IPS-18a (cell line): ENCODE results near the gene TSPAN16.

Experiments
- H3K27ac ChIP-seq: one replicate; pipeline ENCODE4 v1.5.1; 2013; ENCODE audit warnings: low read length
- H3K27me3 ChIP-seq: one replicate; pipeline ENCODE4 v1.6.1; 2013; ENCODE audit warnings: mild to moderate bottlenecking, low read length; ENCODE audit not compliant: control insufficient read depth, insufficient read depth
- H3K36me3 ChIP-seq: one replicate; pipeline ENCODE4 v1.6.1; 2013; ENCODE audit warnings: low read depth, low read length; ENCODE audit not compliant: control insufficient read depth
- H3K4me1 ChIP-seq: one replicate; pipeline ENCODE4 v1.6.1; 2013; ENCODE audit warnings: low read depth, low read length; ENCODE audit not compliant: control insufficient read depth
- H3K4me3 ChIP-seq: one replicate; pipeline ENCODE4 v1.5.1; 2013; ENCODE audit warnings: low read length
- H3K9ac ChIP-seq: one replicate; pipeline ENCODE4 v1.6.1; 2013; ENCODE audit warnings: mild to moderate bottlenecking, low read length, moderate library complexity
- H3K9me3 ChIP-seq: one replicate; pipeline ENCODE4 v1.6.1; 2013; ENCODE audit warnings: low read depth, low read length; ENCODE audit not compliant: control insufficient read depth

TSPAN16 gene

DNA sequence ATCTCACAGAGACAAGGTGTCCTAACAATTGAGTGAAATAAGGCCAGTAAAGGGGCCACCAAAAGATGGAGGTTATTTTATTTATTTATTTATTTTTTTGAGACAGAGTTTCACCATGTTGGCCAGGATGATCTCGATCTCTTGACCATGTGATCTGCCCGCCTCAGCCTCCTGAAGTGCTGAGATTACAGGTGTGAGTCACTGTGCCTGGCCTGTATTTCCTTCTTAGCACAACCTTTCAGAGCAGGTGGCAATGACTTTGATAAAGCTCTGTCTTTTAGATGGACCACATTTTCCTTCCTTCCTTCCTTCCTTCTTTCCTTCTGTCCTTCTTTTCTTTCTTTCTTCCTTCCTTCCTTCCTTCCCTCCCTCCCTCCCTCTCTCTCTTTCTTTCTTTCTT lies 22.7 kb upstream of the TSPAN16 start:
- Histone ChIP-seq H3K4me3 (no peak overlapping the region), H3K4me1 (peaks cover 5% of the 10 kb centered on the region), H3K27me3 (no peaks in the 10 kb centered on the region)

GRCh38 chr19:11273989-11274388 lies 22.0 kb upstream of the TSPAN16 start:
- Histone ChIP-seq H3K27me3 (no peaks in the 10 kb centered on the region), H3K4me3 (no peak overlapping the region), H3K36me3 (no peaks in the 10 kb centered on the region), H3K27ac (no peak overlapping the region), H3K9ac (no peak overlapping the region), H3K4me1 (peaks cover 5% of the 10 kb centered on the region), H3K9me3 (no peaks in the 10 kb centered on the region)

More for the DNA sequence above, 22.7 kb upstream of the TSPAN16 start:
- Histone ChIP-seq H3K27ac (no peak overlapping the region), H3K9me3 (no peaks in the 10 kb centered on the region), H3K36me3 (no peaks in the 10 kb centered on the region), H3K9ac (no peak overlapping the region)

DNA sequence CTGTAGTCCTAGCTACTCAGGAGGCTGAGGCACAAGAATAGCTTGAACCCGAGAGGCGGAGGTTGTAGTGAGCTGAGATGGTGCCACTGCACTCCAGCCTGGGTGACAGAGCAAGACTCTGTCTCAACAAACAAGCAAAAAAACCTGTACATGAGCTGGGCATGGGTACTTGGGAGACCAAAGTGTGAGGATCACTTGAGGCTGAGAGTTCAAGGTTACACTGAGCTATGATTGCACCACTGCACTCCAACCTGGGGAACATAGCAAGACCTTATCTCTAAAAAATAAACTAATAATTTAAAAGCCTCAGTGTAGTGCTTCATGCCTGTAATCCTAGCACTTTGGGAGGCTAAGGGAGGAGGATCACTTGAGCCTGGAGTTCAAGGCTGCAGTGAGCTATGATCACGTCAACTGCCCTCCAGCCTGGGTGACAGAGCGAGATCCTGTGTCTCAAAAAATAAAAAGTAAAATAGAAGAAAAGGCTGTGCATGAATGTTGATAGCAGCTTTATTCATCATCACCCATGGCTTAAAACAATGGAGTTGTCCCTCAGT lies 21.4 kb upstream of the TSPAN16 start:
- no peak overlapping the region for H3K27ac ChIP-seq
- no peaks in the 10 kb centered on the region for H3K36me3 ChIP-seq
- H3K9ac ChIP-seq = no peak overlapping the region
- H3K27me3 ChIP-seq = no peaks in the 10 kb centered on the region
- H3K9me3 ChIP-seq = no peaks in the 10 kb centered on the region
- no peak overlapping the region for H3K4me3 ChIP-seq
- peaks cover 5% of the 10 kb centered on the region for H3K4me1 ChIP-seq

- H3K27ac ChIP-seq = no peak overlapping the region
- H3K36me3 ChIP-seq = no peaks in the 10 kb centered on the region
- H3K4me1 ChIP-seq = peaks cover 5% of the 10 kb centered on the region
- no peak overlapping the region for H3K4me3 ChIP-seq
- H3K9ac ChIP-seq = no peak overlapping the region
- no peaks in the 10 kb centered on the region for H3K9me3 ChIP-seq
- H3K27me3 ChIP-seq = no peaks in the 10 kb centered on the region
Observed at GRCh38 chr19:11278670-11279069, 17.3 kb upstream of the TSPAN16 start.

- no peak overlapping the region for H3K27ac ChIP-seq
- no peaks in the 10 kb centered on the region for H3K36me3 ChIP-seq
- no peak overlapping the region for H3K9ac ChIP-seq
- H3K4me1 ChIP-seq = peaks cover 5% of the 10 kb centered on the region
- H3K9me3 ChIP-seq = no peaks in the 10 kb centered on the region
- no peaks in the 10 kb centered on the region for H3K27me3 ChIP-seq
- no peak overlapping the region for H3K4me3 ChIP-seq
Observed at GRCh38 chr19:11279505-11280236, 16.3 kb upstream of the TSPAN16 start.

- H3K9me3 ChIP-seq = no peaks in the 10 kb centered on the region
- H3K9ac ChIP-seq = no peak overlapping the region
- no peaks in the 10 kb centered on the region for H3K36me3 ChIP-seq
- H3K4me1 ChIP-seq = no peaks in the 10 kb centered on the region
- H3K27ac ChIP-seq = no peak overlapping the region
- H3K27me3 ChIP-seq = no peaks in the 10 kb centered on the region
- no peak overlapping the region for H3K4me3 ChIP-seq
Observed at GRCh38 chr19:11281356-11282049, 14.5 kb upstream of the TSPAN16 start.

GRCh38 chr19:11284515-11284914 lies 11.4 kb upstream of the TSPAN16 start:
- Histone ChIP-seq H3K9ac (no peak overlapping the region), H3K4me3 (no peak overlapping the region), H3K9me3 (no peaks in the 10 kb centered on the region), H3K27me3 (no peaks in the 10 kb centered on the region), H3K36me3 (no peaks in the 10 kb centered on the region), H3K4me1 (no peaks in the 10 kb centered on the region), H3K27ac (no peak overlapping the region)

DNA sequence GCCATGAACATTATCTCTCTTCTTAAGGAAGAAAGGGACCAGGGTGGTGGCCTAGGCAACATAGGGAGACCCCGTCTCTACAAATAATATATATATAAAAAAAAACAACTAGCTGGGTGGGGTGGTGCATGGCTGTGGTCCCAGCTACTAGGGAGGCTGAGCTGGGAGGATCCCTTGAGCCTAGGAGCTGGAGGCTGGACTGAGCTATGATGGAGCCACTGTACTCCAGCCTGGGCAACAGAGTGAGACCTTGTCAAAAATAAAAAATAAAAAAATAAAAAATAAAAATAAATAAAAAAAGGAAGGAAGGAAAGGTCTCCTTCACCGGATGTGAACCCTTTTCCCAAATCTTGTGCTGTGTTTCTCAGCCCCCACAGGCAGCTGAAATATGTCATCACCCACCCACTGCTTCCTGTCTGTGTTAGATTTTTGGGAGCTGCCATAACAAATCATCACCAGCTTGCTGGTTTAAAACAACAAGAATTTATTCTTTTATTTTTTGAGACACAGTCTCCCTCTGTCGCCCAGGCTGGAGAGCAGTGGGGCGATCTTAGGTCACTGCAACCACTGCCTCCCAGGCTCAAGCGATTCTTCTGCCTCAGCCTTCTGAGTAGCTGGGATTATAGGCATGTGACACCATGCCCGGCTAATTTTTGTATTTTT lies 9.5 kb upstream of the TSPAN16 start:
- H3K36me3 ChIP-seq = no peaks in the 10 kb centered on the region
- no peak overlapping the region for H3K9ac ChIP-seq
- H3K4me3 ChIP-seq = no peak overlapping the region
- no peaks in the 10 kb centered on the region for H3K9me3 ChIP-seq
- no peak overlapping the region for H3K27ac ChIP-seq
- no peaks in the 10 kb centered on the region for H3K27me3 ChIP-seq
- no peaks in the 10 kb centered on the region for H3K4me1 ChIP-seq

GRCh38 chr19:11288349-11288748 lies 7.6 kb upstream of the TSPAN16 start:
- Histone ChIP-seq H3K4me1 (no peaks in the 10 kb centered on the region), H3K9me3 (no peaks in the 10 kb centered on the region), H3K27ac (no peak overlapping the region), H3K27me3 (no peaks in the 10 kb centered on the region), H3K9ac (no peak overlapping the region), H3K36me3 (no peaks in the 10 kb centered on the region), H3K4me3 (no peak overlapping the region)

GRCh38 chr19:11290256-11290655 lies 5.7 kb upstream of the TSPAN16 start:
- no peaks in the 10 kb centered on the region for H3K9me3 ChIP-seq
- no peak overlapping the region for H3K4me3 ChIP-seq
- no peaks in the 10 kb centered on the region for H3K27me3 ChIP-seq
- peaks cover 3% of the 10 kb centered on the region for H3K4me1 ChIP-seq
- no peaks in the 10 kb centered on the region for H3K36me3 ChIP-seq
- H3K27ac ChIP-seq = no peak overlapping the region
- H3K9ac ChIP-seq = no peak overlapping the region

GRCh38 chr19:11291415-11291814 lies 4.5 kb upstream of the TSPAN16 start:
- no peaks in the 10 kb centered on the region for H3K27me3 ChIP-seq
- H3K27ac ChIP-seq = no peak overlapping the region
- peaks cover 3% of the 10 kb centered on the region for H3K4me1 ChIP-seq
- no peaks in the 10 kb centered on the region for H3K9me3 ChIP-seq
- H3K9ac ChIP-seq = no peak overlapping the region
- H3K4me3 ChIP-seq = no peak overlapping the region
- H3K36me3 ChIP-seq = no peaks in the 10 kb centered on the region
